Vagina (tissue), 2 donors: ENCODE data around the gene SMARCA2. TPM values are rescaled to one million over a fixed set of nuclear protein-coding genes. Genes with fewer than 3 reads are reported as not detected.

Source experiments
- DNase-seq, 2 donors: peaks; one replicate each; pipeline ENCODE4 v3.0.0-alpha.2; 2017; ENCODE audit errors: extremely low spot score in 2 of 2
- H3K27ac ChIP-seq: fragments of 200-600 bp; sonication (generic); one replicate; pipeline ENCODE4 v1.5.1; 2019
- H3K27me3 ChIP-seq: fragments of 200-600 bp; sonication (generic); one replicate; pipeline ENCODE4 v1.5.1; 2019
- H3K36me3 ChIP-seq, 2 donors: fragments of 200-600 bp; sonication (generic); one replicate each; pipeline ENCODE4 v1.5.1; 2017 to 2019
- H3K4me1 ChIP-seq: fragments of 200-600 bp; sonication (generic); one replicate; pipeline ENCODE4 v1.5.1; 2019
- H3K4me3 ChIP-seq, 2 donors: fragments of 200-600 bp; sonication (generic); 1 replicate in 1 of 2; 2 replicates in 1 of 2; pipeline ENCODE4 v1.5.1; 2016 to 2019
- H3K9me3 ChIP-seq: fragments of 200-600 bp; sonication (generic); one replicate; pipeline ENCODE4 v1.5.1; 2019
- POLR2A ChIP-seq, 2 donors: fragments of 450-650 bp; IDR thresholded peaks; one replicate each; pipeline ENCODE4 v1.6.1; 2017; ENCODE audit warnings: antibody characterized with exemption in 2 of 2, mild to moderate bottlenecking in 2 of 2, moderate library complexity in 2 of 2
- POLR2AphosphoS5 ChIP-seq, 2 donors: sonication (generic); formaldehyde crosslinking; IDR thresholded peaks; one replicate each; pipeline ENCODE4 v1.9.0; 2017; ENCODE audit warnings: antibody characterized with exemption in 2 of 2, mild to moderate bottlenecking in 2 of 2, low read depth in 1 of 2; ENCODE audit not compliant: insufficient read depth in 1 of 2
- intact Hi-C: fragments of 100-400 bp; cut with DNase I; formaldehyde crosslinking; loops from one replicate; pipeline ENCODE4 v1.15.1; 2023
- total RNA-seq: library from RNA; depleted of rRNA; stranded (reverse); fragments of >200 nt; gene quantifications from one replicate; pipeline ENCODE4 v1.2.3, GENCODE V29; 2016
- TF ChIP-seq, protein P1 (sequence below), 3 experiments: fragments of 450-650 bp in 2 of 3; fragments of 200-600 bp in 1 of 3; sonication (generic) in 1 of 3; IDR thresholded peaks; one replicate each; pipeline ENCODE4 v1.5.1; 2017 to 2019; ENCODE audit warnings: antibody characterized with exemption in 3 of 3, mild to moderate bottlenecking in 2 of 3, moderate library complexity in 2 of 3

Gene SMARCA2
- total RNA-seq, 1 donor from 2014 or later, result 98.0 TPM

DNA sequence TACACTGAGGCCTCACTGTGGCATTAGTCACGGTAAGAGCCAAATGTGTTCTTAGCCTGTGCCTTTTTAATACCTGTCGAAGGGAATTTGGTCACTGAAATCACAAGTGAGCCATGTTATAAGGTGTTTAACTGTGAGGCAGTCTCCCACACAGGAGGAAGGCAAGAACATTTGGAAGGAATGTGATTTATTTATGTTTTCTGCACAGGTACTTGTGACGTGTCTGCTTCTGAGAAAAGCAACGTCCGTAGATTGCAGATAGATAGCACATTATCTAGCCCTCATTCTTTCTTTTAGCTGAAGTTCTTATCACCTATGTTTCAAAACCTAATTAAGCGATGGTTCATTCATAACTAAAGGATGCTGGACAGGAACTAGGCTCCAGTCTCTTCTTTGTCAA lies 19.0 kb upstream of the SMARCA2 start:
- TF ChIP-seq, protein P1, sequence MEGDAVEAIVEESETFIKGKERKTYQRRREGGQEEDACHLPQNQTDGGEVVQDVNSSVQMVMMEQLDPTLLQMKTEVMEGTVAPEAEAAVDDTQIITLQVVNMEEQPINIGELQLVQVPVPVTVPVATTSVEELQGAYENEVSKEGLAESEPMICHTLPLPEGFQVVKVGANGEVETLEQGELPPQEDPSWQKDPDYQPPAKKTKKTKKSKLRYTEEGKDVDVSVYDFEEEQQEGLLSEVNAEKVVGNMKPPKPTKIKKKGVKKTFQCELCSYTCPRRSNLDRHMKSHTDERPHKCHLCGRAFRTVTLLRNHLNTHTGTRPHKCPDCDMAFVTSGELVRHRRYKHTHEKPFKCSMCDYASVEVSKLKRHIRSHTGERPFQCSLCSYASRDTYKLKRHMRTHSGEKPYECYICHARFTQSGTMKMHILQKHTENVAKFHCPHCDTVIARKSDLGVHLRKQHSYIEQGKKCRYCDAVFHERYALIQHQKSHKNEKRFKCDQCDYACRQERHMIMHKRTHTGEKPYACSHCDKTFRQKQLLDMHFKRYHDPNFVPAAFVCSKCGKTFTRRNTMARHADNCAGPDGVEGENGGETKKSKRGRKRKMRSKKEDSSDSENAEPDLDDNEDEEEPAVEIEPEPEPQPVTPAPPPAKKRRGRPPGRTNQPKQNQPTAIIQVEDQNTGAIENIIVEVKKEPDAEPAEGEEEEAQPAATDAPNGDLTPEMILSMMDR (IDR thresholded peaks at IDR 0.05), result no peak
- no peak overlapping the region for H3K4me3 ChIP-seq
- intact Hi-C loops, result no loop called here
- no peaks in the 10 kb centered on the region for H3K9me3 ChIP-seq
- DNase-seq, result no peak
- no peaks in the 10 kb centered on the region for H3K27me3 ChIP-seq
- H3K27ac ChIP-seq, result no peak overlapping the region
- no peaks in the 10 kb centered on the region for H3K36me3 ChIP-seq
- H3K4me1 ChIP-seq, result no peaks in the 10 kb centered on the region

DNA sequence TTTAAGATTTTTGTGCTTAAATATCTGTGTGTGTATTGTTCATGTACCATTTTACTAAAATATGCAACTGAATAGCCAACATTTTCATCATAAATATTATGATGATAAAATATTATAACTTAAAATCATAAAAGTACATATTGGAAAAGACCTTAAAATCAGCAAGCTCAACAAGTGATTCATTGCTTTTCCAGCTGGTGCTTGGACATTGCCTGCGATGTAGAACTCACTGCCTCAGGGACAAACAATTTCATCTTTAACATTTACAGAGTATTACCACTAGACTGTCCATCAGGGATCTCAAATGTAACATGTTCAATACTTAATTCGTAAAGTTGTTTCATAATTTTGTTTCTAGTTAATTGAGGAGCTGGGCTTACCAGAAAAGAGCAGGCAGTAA lies 17.5 kb upstream of the SMARCA2 start:
- Histone ChIP-seq H3K27ac (no peak overlapping the region), H3K36me3 (no peaks in the 10 kb centered on the region), H3K4me1 (no peaks in the 10 kb centered on the region), H3K9me3 (no peaks in the 10 kb centered on the region), H3K27me3 (no peaks in the 10 kb centered on the region), H3K4me3 (no peak overlapping the region)
- intact Hi-C loops, result no loop called here
- TF ChIP-seq POLR2A (IDR thresholded peaks at IDR 0.05) (no peak), POLR2AphosphoS5 (IDR thresholded peaks at IDR 0.05; ENCODE audit: insufficient read depth in 1 of 2, low read depth in 1 of 2) (no peak)
- TF ChIP-seq, protein P1 (IDR thresholded peaks at IDR 0.05), result no peak
- DNase-seq, result no peak

DNA sequence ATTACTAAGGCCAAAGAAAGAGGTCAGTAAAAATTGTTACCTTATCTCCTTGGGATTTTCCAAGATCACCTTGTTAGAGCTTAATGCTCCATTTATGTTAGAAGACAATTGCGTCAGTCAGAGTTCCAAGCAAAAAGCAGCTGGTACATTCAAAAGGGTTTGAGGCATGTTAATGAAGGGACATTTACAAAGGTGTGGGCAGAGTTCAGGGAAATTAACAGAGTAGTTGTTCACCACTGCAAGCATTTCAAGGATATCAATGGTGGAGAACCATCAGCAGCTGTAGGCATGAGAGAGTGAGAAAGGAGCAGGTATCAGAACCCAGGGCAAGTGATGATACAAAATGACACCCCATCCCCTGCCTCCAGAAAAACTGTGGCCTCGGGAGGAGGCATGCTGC lies 17.0 kb upstream of the SMARCA2 start:
- Histone ChIP-seq H3K27ac (no peak overlapping the region), H3K27me3 (no peaks in the 10 kb centered on the region)
- intact Hi-C loops, result no loop called here

DNA sequence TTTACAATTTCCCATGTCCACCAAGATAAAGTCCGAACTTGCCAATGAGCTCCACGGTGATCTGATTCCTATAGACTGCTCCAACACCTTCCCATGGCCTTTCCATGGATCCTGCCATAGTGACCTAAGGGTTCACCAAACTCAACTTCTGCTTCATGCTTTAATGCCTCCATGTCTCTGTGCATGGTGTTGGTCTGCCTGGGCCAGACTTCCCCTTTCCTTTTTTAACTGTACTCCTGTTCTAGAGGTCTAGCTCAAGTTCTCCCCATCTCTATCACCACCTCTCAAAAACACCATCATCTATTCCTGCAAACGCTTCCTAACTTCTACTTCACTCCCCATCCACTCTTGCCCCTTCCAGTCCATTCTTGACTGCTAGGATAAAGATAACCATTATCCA lies 14.8 kb upstream of the SMARCA2 start:
- Histone ChIP-seq H3K4me1 (no peaks in the 10 kb centered on the region), H3K36me3 (no peaks in the 10 kb centered on the region), H3K27me3 (no peaks in the 10 kb centered on the region), H3K4me3 (no peak overlapping the region), H3K27ac (no peak overlapping the region), H3K9me3 (no peaks in the 10 kb centered on the region)
- intact Hi-C loops, result loop anchor here (10.0 kb wide), 1 partner anchor 614 kb away; no protein-coding TSS in a partner anchor
- no peak for DNase-seq
- TF ChIP-seq POLR2A (IDR thresholded peaks at IDR 0.05) (no peak), POLR2AphosphoS5 (IDR thresholded peaks at IDR 0.05; ENCODE audit: insufficient read depth in 1 of 2, low read depth in 1 of 2) (no peak)
- TF ChIP-seq, protein P1 (IDR thresholded peaks at IDR 0.05), result no peak

More for the DNA sequence above, 17.0 kb upstream of the SMARCA2 start:
- no peaks in the 10 kb centered on the region for H3K36me3 ChIP-seq
- no peaks in the 10 kb centered on the region for H3K9me3 ChIP-seq
- H3K4me1 ChIP-seq, result no peaks in the 10 kb centered on the region
- TF ChIP-seq POLR2A (IDR thresholded peaks at IDR 0.05), result no peak
- TF ChIP-seq, protein P1 (IDR thresholded peaks at IDR 0.05), result no peak
- no peak for TF ChIP-seq POLR2AphosphoS5 (IDR thresholded peaks at IDR 0.05; ENCODE audit: insufficient read depth in 1 of 2, low read depth in 1 of 2)
- H3K4me3 ChIP-seq, result no peak overlapping the region
- no peak for DNase-seq

DNA sequence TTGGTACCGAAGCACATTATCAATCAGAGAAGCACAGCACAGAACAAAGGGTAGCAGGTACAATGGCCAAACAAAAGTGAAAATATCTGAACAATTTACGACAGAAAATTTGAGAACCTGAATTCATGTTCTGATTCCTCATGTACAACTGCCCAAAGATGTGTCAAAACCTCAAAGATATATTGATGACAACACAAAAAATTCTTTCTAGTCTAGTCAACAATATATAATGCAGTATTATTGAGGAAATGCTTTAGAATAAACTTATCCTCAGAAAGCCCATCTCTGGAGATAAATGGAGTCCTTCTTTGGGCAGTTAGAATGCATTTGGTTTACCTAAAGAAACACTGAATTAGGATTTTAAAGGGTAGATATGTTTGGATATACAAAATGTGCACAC lies 6.8 kb upstream of the SMARCA2 start:
- Histone ChIP-seq H3K4me3 (no peak overlapping the region), H3K27ac (no peak overlapping the region), H3K27me3 (no peaks in the 10 kb centered on the region), H3K9me3 (no peaks in the 10 kb centered on the region), H3K4me1 (peaks cover 3% of the 10 kb centered on the region), H3K36me3 (no peaks in the 10 kb centered on the region)
- TF ChIP-seq POLR2A (IDR thresholded peaks at IDR 0.05), result no peak
- no peak for DNase-seq
- intact Hi-C loops, result loop anchor here (10.0 kb wide), 1 partner anchor 606 kb away; no protein-coding TSS in a partner anchor

DNA sequence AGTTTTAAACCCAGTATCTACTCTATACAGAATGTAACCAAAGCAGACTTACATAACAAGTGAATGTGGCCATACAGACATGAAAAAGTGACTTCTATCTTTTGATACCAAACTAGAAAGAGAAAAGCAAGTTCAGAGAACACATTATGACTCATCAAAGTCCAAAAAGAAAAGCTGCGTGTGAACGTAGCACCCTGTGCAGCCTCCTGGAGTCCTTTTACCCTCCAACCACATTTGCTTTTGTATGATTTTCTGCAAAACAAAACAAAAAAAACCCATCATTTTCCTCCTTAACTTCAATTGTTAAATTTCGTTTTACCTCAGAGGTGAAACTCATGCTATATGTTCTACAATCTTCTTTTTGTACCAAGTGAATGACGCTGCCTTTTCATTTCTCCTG lies 2.8 kb upstream of the SMARCA2 start:
- intact Hi-C loops, result no loop called here
- peaks cover 13% of the 10 kb centered on the region for H3K4me1 ChIP-seq
- DNase-seq, result no peak
- H3K9me3 ChIP-seq, result no peaks in the 10 kb centered on the region
- no peaks in the 10 kb centered on the region for H3K27me3 ChIP-seq
- H3K4me3 ChIP-seq, result no peak overlapping the region
- TF ChIP-seq POLR2AphosphoS5 (IDR thresholded peaks at IDR 0.05; ENCODE audit: insufficient read depth in 1 of 2, low read depth in 1 of 2), result no peak
- TF ChIP-seq, protein P1 (IDR thresholded peaks at IDR 0.05), result no peak
- no peak for TF ChIP-seq POLR2A (IDR thresholded peaks at IDR 0.05)
- H3K27ac ChIP-seq, result no peak overlapping the region
- H3K36me3 ChIP-seq, result no peaks in the 10 kb centered on the region
